PC-3 (cell line): ENCODE data around the gene SLC25A48.

Experiments
- CTCF ChIP-seq: fragments of 300-600 bp; sonication (generic); conservative IDR thresholded peaks from 2 replicates; pipeline ENCODE4 v1.5.1; 2017; ENCODE audit warnings: antibody characterized with exemption, low read depth, mild to moderate bottlenecking, low read length
- EZH2 ChIP-seq: fragments of 300-600 bp; sonication (generic); IDR thresholded peaks from one replicate; pipeline ENCODE4 v1.6.1; 2017; ENCODE audit warnings: antibody characterized with exemption, mild to moderate bottlenecking, low read length; ENCODE audit not compliant: unreplicated experiment

- no peak for TF ChIP-seq CTCF
- TF ChIP-seq EZH2, result no peak
Measured at GRCh38 chr5:135823881-135824280, 10.6 kb upstream of the SLC25A48 start.
